PC-9 (cell line): ENCODE results near the gene GMDS.

ENCODE experiments used
- CTCF ChIP-seq: fragments of 200-600 bp; sonication (generic); conservative IDR thresholded peaks from 2 replicates; pipeline ENCODE4 v1.6.1; 2017; ENCODE audit warnings: mixed run types, antibody characterized with exemption, mild to moderate bottlenecking, moderate library complexity
- EZH2 ChIP-seq: fragments of 200-600 bp; sonication (generic); IDR thresholded peaks from 2 replicates; pipeline ENCODE4 v1.8.0; 2017; ENCODE audit warnings: antibody characterized with exemption, low read depth

- TF ChIP-seq CTCF: no peak
- TF ChIP-seq EZH2: no peak
Observed at GRCh38 chr6:1697688-1698351, 547.6 kb downstream of the GMDS start.
